ENCODE data around the gene FAM170A. TPM values are rescaled to one million over a fixed set of nuclear protein-coding genes. Genes with fewer than 3 reads are reported as not detected.
A peak's percentile ranks its signal among the peaks of the same experiment; 100 is the strongest.

Gene FAM170A
- total RNA-seq, 1 donor from 2014 or later, result not detected

GRCh38 chr5:119655061-119655460 lies 25.7 kb downstream of the FAM170A start:
- Histone ChIP-seq H3K4me3 (ENCODE audit: low read depth, low read length) (no peak overlapping the region), H3K36me3 (ENCODE audit: control insufficient read depth, insufficient read depth, low read length) (no peaks in the 10 kb centered on the region), H3K27me3 (ENCODE audit: control insufficient read depth, insufficient read depth, low read length) (no peaks in the 10 kb centered on the region)
- FAIRE-seq (peak; percentile 13), DNase-seq (ENCODE audit: low read depth) (peak; percentile 75)
- no peak for TF ChIP-seq CTCF (IDR thresholded peaks at IDR 0.05; ENCODE audit: insufficient read depth, low read length, severe bottlenecking)

GRCh38 chr5:119656023-119656422 lies 26.7 kb downstream of the FAM170A start:
- Histone ChIP-seq H3K27me3 (ENCODE audit: control insufficient read depth, insufficient read depth, low read length) (no peaks in the 10 kb centered on the region), H3K4me3 (ENCODE audit: low read depth, low read length) (no peak overlapping the region), H3K36me3 (ENCODE audit: control insufficient read depth, insufficient read depth, low read length) (no peaks in the 10 kb centered on the region)
- no peak for TF ChIP-seq CTCF (IDR thresholded peaks at IDR 0.05; ENCODE audit: insufficient read depth, low read length, severe bottlenecking)
- DNase-seq (ENCODE audit: low read depth) (no peak), FAIRE-seq (no peak)

GRCh38 chr5:119666542-119666941 lies 37.2 kb downstream of the FAM170A start:
- DNase-seq (ENCODE audit: low read depth), result no peak
- H3K36me3 ChIP-seq (ENCODE audit: control insufficient read depth, insufficient read depth, low read length), result no peaks in the 10 kb centered on the region
- no peak for FAIRE-seq
- TF ChIP-seq CTCF (IDR thresholded peaks at IDR 0.05; ENCODE audit: insufficient read depth, low read length, severe bottlenecking), result no peak
- H3K27me3 ChIP-seq (ENCODE audit: control insufficient read depth, insufficient read depth, low read length), result no peaks in the 10 kb centered on the region
- H3K4me3 ChIP-seq (ENCODE audit: low read depth, low read length), result no peak overlapping the region

GRCh38 chr5:119678351-119679028 lies 49.1 kb downstream of the FAM170A start:
- FAIRE-seq, result no peak
- DNase-seq (ENCODE audit: low read depth), result no peak
- TF ChIP-seq CTCF (IDR thresholded peaks at IDR 0.05; ENCODE audit: insufficient read depth, low read length, severe bottlenecking), result no peak
- no peaks in the 10 kb centered on the region for H3K27me3 ChIP-seq (ENCODE audit: control insufficient read depth, insufficient read depth, low read length)
- no peak overlapping the region for H3K4me3 ChIP-seq (ENCODE audit: low read depth, low read length)
- H3K36me3 ChIP-seq (ENCODE audit: control insufficient read depth, insufficient read depth, low read length), result no peaks in the 10 kb centered on the region

GRCh38 chr5:119680080-119680479 lies 50.7 kb downstream of the FAM170A start:
- H3K4me3 ChIP-seq (ENCODE audit: low read depth, low read length), result no peak overlapping the region
- TF ChIP-seq CTCF (IDR thresholded peaks at IDR 0.05; ENCODE audit: insufficient read depth, low read length, severe bottlenecking), result no peak
- FAIRE-seq (no peak), DNase-seq (ENCODE audit: low read depth) (no peak)
- H3K27me3 ChIP-seq (ENCODE audit: control insufficient read depth, insufficient read depth, low read length), result no peaks in the 10 kb centered on the region
- H3K36me3 ChIP-seq (ENCODE audit: control insufficient read depth, insufficient read depth, low read length), result no peaks in the 10 kb centered on the region

- DNase-seq (ENCODE audit: low read depth) (no peak), FAIRE-seq (no peak)
- H3K4me3 ChIP-seq (ENCODE audit: low read depth, low read length), result no peak overlapping the region
- TF ChIP-seq CTCF (IDR thresholded peaks at IDR 0.05; ENCODE audit: insufficient read depth, low read length, severe bottlenecking), result no peak
- no peaks in the 10 kb centered on the region for H3K36me3 ChIP-seq (ENCODE audit: control insufficient read depth, insufficient read depth, low read length)
- no peaks in the 10 kb centered on the region for H3K27me3 ChIP-seq (ENCODE audit: control insufficient read depth, insufficient read depth, low read length)
These were observed 52.4 kb downstream of the FAM170A start for GRCh38 chr5:119681734-119682133.
